ENCODE results near the gene TRMU.

GRCh38 chr22:46327691-46328465, 7.6 kb upstream of the TRMU start:
- TF ChIP-seq CTCF (conservative IDR thresholded peaks at IDR 0.05; ENCODE audit: low read depth in 2 of 2) (no peak), POLR2AphosphoS5 (IDR thresholded peaks at IDR 0.05; ENCODE audit: low read depth) (no peak), EZH2 (IDR thresholded peaks at IDR 0.05; ENCODE audit: low read depth, unreplicated experiment) (no peak), REST (IDR thresholded peaks at IDR 0.05; ENCODE audit: unreplicated experiment) (no peak), ZNF331 (CRISPR knock-in tag; IDR thresholded peaks at IDR 0.05; ENCODE audit: low read depth) (no peak), EZH2phosphoT487 (IDR thresholded peaks at IDR 0.05; ENCODE audit: unreplicated experiment) (no peak), CREB1 (CRISPR knock-in tag; IDR thresholded peaks at IDR 0.05; ENCODE audit: low read depth) (no peak)

Measured in GM23338 (cell line).